Breast epithelium (tissue), 4 donors: ENCODE measurements around the gene CSNK1E. TPM values are rescaled to one million over a fixed set of nuclear protein-coding genes. Genes with fewer than 3 reads are reported as not detected.
A peak's percentile ranks its signal among the peaks of the same experiment; 100 is the strongest.

Source experiments
- DNase-seq, 2 donors: peaks; one replicate each; pipeline ENCODE4 v3.0.0-alpha.2; 2019; ENCODE audit warnings: low spot score in 2 of 2
- H3K27ac ChIP-seq, 2 donors: fragments of 200-600 bp; sonication (generic) in 1 of 2; one replicate each; pipeline ENCODE4 v1.5.1; 2016 to 2019; ENCODE audit warnings: mild to moderate bottlenecking in 1 of 2
- H3K27me3 ChIP-seq, 2 donors: fragments of 200-600 bp; sonication (generic) in 1 of 2; one replicate each; pipeline versions ENCODE4 v1.5.1 to v1.6.0; 2017 to 2019; ENCODE audit warnings: control low read depth in 1 of 2, mild to moderate bottlenecking in 1 of 2
- H3K36me3 ChIP-seq: fragments of 200-600 bp; one replicate; pipeline ENCODE4 v1.5.1; 2019
- H3K4me1 ChIP-seq, 2 donors: fragments of 200-600 bp; sonication (generic); one replicate each; pipeline ENCODE4 v1.5.1; 2016 to 2019; ENCODE audit warnings: control low read depth in 1 of 2
- H3K4me3 ChIP-seq, 3 donors: fragments of 200-600 bp; sonication (generic); 1 replicate in 2 of 3; 2 replicates in 1 of 3; pipeline ENCODE4 v1.5.1; 2016 to 2019; ENCODE audit warnings: mild to moderate bottlenecking in 3 of 3, moderate library complexity in 2 of 3
- H3K9me3 ChIP-seq, 2 donors: fragments of 200-600 bp; sonication (generic) in 1 of 2; one replicate each; pipeline ENCODE4 v1.5.1; 2016 to 2019; ENCODE audit warnings: control low read depth in 1 of 2
- POLR2A ChIP-seq: fragments of 450-650 bp; IDR thresholded peaks from one replicate; pipeline ENCODE4 v1.6.1; 2016; ENCODE audit warnings: antibody characterized with exemption, mild to moderate bottlenecking, moderate library complexity
- POLR2AphosphoS5 ChIP-seq, 3 donors: sonication (generic); formaldehyde crosslinking; IDR thresholded peaks; one replicate each; pipeline ENCODE4 v1.6.1; 2017; ENCODE audit warnings: antibody characterized with exemption in 3 of 3
- intact Hi-C: fragments of 100-400 bp; cut with DNase I; formaldehyde crosslinking; loops from one replicate; pipeline ENCODE4 v1.15.1; 2023; ENCODE audit warnings: low total_unique reads
- total RNA-seq, 3 donors: library from RNA; depleted of rRNA; stranded (reverse); fragments of >200 nt; gene quantifications; one replicate each; pipeline ENCODE4 v1.1.0, GENCODE V29; 2016
- TF ChIP-seq, protein P1 (sequence below), 3 donors: fragments of 450-650 bp; IDR thresholded peaks; one replicate each; pipeline ENCODE4 v1.5.1; 2016 to 2017; ENCODE audit warnings: antibody characterized with exemption in 3 of 3, mild to moderate bottlenecking in 3 of 3, moderate library complexity in 3 of 3

CSNK1E gene
- total RNA-seq, 3 donors from 2014 or later, result 83.0 to 147 (median 117) TPM

DNA sequence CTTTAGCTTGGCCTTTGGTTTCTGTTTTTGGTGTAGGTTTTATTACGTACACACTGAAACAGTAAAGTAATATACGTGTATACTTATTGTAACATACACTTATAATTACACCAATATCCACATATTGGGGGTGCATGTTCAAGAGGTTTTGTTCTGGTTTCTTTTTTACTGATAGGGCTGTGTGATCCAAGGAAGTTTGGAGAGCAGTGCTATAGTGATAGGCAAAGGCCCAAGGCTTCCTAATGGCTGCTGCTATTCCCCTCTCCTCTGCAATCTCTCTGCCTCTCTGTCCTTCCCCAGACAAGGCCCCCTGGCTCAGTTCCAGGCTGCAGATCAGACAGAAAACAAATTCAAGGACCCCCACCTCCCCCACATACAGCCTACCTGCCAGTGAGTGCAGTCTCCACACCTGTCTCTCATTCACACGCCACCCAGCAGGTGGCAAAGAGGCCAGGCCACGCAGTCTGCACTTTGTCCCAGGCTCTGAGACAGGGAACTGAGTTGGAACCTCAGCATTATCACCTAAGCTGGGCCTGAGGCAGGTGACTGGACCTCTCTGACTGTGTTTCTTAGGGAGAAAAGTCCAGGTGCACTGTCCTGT lies 59.5 kb downstream of the CSNK1E start:
- TF ChIP-seq POLR2AphosphoS5 (IDR thresholded peaks at IDR 0.05) (no peak), POLR2A (no peak)
- TF ChIP-seq, protein P1, sequence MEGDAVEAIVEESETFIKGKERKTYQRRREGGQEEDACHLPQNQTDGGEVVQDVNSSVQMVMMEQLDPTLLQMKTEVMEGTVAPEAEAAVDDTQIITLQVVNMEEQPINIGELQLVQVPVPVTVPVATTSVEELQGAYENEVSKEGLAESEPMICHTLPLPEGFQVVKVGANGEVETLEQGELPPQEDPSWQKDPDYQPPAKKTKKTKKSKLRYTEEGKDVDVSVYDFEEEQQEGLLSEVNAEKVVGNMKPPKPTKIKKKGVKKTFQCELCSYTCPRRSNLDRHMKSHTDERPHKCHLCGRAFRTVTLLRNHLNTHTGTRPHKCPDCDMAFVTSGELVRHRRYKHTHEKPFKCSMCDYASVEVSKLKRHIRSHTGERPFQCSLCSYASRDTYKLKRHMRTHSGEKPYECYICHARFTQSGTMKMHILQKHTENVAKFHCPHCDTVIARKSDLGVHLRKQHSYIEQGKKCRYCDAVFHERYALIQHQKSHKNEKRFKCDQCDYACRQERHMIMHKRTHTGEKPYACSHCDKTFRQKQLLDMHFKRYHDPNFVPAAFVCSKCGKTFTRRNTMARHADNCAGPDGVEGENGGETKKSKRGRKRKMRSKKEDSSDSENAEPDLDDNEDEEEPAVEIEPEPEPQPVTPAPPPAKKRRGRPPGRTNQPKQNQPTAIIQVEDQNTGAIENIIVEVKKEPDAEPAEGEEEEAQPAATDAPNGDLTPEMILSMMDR (IDR thresholded peaks at IDR 0.05), result no peak
- no peaks in the 10 kb centered on the region for H3K27me3 ChIP-seq
- peaks cover 8 to 9% of the 10 kb centered on the region in 2 donors for H3K4me1 ChIP-seq
- H3K27ac ChIP-seq, result peak overlapping the region; percentile 64 to 78
- H3K9me3 ChIP-seq, result no peaks in the 10 kb centered on the region
- intact Hi-C loops, result no loop called here
- H3K4me3 ChIP-seq, result peak overlapping the region; percentile 3 to 30 (median 22)
- no peaks in the 10 kb centered on the region for H3K36me3 ChIP-seq
- DNase-seq, result no peak

DNA sequence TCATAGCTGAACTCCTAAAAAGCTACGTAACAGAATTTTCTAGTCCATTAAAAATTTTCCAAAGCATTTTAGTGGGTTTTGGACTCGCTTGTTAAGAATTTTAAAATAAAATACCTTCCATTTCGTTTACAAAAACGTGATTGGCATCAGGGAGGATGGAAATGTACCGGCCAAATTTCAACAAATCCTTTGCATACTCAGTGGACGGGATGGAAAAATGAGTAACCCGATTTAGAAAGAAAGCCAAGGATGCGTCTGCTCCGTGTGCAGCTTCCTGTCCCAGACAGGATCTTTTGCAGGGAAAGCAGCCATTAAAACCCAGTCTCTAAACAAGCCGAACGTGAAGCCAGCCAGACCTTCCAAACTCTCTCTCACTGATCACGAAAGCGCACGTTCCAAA lies 60.1 kb downstream of the CSNK1E start:
- H3K9me3 ChIP-seq, result no peaks in the 10 kb centered on the region
- H3K4me1 ChIP-seq, result peaks cover 7 to 9% of the 10 kb centered on the region in 2 donors
- no peak for DNase-seq
- no peak for TF ChIP-seq POLR2AphosphoS5 (IDR thresholded peaks at IDR 0.05)
- TF ChIP-seq, protein P1 (IDR thresholded peaks at IDR 0.05), result no peak
- TF ChIP-seq POLR2A, result no peak
- peak overlapping the region; percentile 64 to 78 for H3K27ac ChIP-seq
- H3K4me3 ChIP-seq, result peak overlapping the region; percentile 3 to 30 (median 22)
- H3K36me3 ChIP-seq, result no peaks in the 10 kb centered on the region
- no peaks in the 10 kb centered on the region for H3K27me3 ChIP-seq
- intact Hi-C loops, result no loop called here

DNA sequence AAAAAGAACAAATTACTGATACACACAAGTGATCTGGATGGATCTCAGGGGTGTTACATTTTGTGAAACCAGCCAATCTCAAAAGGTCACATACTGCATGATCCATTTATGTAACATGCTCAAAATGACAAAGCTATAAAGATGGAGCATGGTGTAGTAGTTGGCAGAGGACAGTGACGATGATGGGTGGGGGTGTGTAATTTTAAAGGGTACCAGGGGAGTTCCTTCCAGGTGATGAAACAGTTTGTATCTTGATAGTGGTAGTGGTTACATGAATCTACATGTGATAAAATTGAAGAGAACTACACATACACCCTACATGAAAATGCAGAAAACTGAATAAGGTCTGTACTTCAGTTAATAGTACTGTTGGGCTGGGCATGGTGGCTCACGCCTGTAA lies 61.5 kb downstream of the CSNK1E start:
- TF ChIP-seq, protein P1 (IDR thresholded peaks at IDR 0.05), result no peak
- TF ChIP-seq POLR2AphosphoS5 (IDR thresholded peaks at IDR 0.05) (no peak), POLR2A (no peak)
- H3K4me1 ChIP-seq, result no peaks in the 10 kb centered on the region
- H3K27me3 ChIP-seq, result no peaks in the 10 kb centered on the region
- no peak overlapping the region for H3K4me3 ChIP-seq
- DNase-seq, result no peak
- H3K36me3 ChIP-seq, result no peaks in the 10 kb centered on the region
- H3K27ac ChIP-seq, result no peak overlapping the region
- H3K9me3 ChIP-seq, result no peaks in the 10 kb centered on the region
- intact Hi-C loops, result no loop called here

DNA sequence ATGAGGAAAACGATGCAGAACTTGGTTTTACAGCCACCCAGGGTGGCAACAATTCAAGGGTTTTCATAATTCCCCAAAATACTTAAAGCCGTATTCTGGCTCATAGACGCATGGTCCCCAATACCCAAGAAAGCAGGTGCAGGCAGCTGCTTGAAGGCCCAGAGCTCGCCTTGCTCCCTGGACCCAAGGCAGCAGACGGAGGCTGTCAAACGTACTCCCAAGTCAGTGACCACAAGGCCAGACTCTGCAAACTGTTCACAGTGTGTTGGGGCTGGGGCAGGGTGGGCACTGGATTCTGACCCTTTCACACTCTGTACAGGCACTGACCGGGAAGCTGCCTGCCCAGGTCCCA lies 65.9 kb downstream of the CSNK1E start:
- DNase-seq, result no peak
- Histone ChIP-seq H3K36me3 (no peaks in the 10 kb centered on the region), H3K4me3 (no peak overlapping the region), H3K9me3 (no peaks in the 10 kb centered on the region), H3K4me1 (peaks cover 0 to 5% of the 10 kb centered on the region in 2 donors), H3K27me3 (no peaks in the 10 kb centered on the region), H3K27ac (no peak overlapping the region)
- intact Hi-C loops, result no loop called here
- TF ChIP-seq POLR2A (no peak), POLR2AphosphoS5 (IDR thresholded peaks at IDR 0.05) (no peak)
- TF ChIP-seq, protein P1 (IDR thresholded peaks at IDR 0.05), result no peak

DNA sequence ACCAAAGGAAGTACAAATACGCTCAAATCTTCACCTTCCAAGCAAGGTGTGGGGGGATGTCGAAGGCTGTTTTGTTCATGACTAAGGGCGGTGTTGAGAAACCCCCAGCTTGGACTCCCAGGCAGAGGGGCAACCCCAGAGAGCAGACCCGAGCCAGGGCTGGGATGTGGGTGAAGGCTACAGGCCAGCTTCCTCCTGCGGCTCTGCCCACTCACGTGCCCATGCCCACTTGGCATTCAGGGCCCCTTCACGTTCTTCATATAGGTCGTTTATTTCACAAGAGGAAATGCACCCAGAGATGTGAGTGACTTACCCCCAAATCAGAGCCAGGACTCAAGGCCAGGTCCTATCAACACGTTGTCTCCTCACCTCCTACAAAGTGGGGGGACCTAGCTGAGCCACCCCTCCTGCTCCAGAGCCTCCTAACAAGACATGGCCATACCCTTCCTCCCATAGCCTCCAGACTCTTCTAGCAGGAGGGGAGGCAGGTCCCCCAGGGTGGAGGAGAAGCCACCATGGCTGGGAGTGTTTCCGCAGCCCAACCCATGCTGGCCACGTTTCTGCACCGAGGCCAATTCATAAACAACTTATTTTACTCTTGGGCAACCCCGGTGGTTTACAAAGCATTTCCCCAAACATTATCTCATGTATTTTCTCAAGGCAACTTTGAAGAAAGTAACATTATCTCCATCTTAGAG lies 66.4 kb downstream of the CSNK1E start:
- no peak overlapping the region for H3K27ac ChIP-seq
- DNase-seq, result no peak
- no peaks in the 10 kb centered on the region for H3K27me3 ChIP-seq
- H3K36me3 ChIP-seq, result no peaks in the 10 kb centered on the region
- TF ChIP-seq POLR2A (no peak), POLR2AphosphoS5 (IDR thresholded peaks at IDR 0.05) (no peak)
- TF ChIP-seq, protein P1 (IDR thresholded peaks at IDR 0.05), result no peak
- intact Hi-C loops, result no loop called here
- H3K4me1 ChIP-seq, result peaks cover 0 to 5% of the 10 kb centered on the region in 2 donors
- no peaks in the 10 kb centered on the region for H3K9me3 ChIP-seq
- H3K4me3 ChIP-seq, result no peak overlapping the region
